HCT116 (cell line): Measurements from ENCODE around the gene KCNIP3. TPM values are rescaled to one million over a fixed set of nuclear protein-coding genes. Genes with fewer than 3 reads are reported as not detected.
A peak's percentile ranks its signal among the peaks of the same experiment; 100 is the strongest.

Source experiments
- ATAC-seq: fragments of 200-7000 bp; cut with Tn5 transposase; 2 replicates; pipeline ENCODE4 v1.9.1; 2020; ENCODE audit warnings: mild to moderate bottlenecking, moderate library complexity
- BruUV-seq: library from RNA; stranded (reverse); fragments of 400-500 nt; replicated peaks from 2 replicates; lab custom pipeline; 2021; lab: Mats Ljungman, UMichigan
- CTCF ChIA-PET: fragments of 300-600 bp; sonication (Branson Sonifier 250); formaldehyde crosslinking; loops from one replicate; lab custom pipeline; 2021; ENCODE audit warnings: antibody characterized with exemption; lab: Charles Lee
- POLR2A ChIA-PET: fragments of 300-600, 350-600 bp; sonication (Branson Sonifier 250); formaldehyde crosslinking; loops from one replicate; lab custom pipeline; 2021; ENCODE audit warnings: antibody characterized with exemption; lab: Charles Lee
- RAD21 ChIA-PET, 2 experiments: fragments of 300-600 bp; sonication (Branson Sonifier 250); formaldehyde crosslinking; loops; one replicate each; lab custom pipeline; 2023; ENCODE audit warnings: low total read pairs in 2 of 2; ENCODE audit not compliant: uncharacterized antibody in 2 of 2, unreplicated experiment in 2 of 2, low non-redundant PET in 1 of 2; lab: Charles Lee
- DNase-seq: peaks from one replicate; pipeline ENCODE4 v3.0.0-alpha.2; 2010; ENCODE audit warnings: low read depth, low spot score
- H2AFZ ChIP-seq: fragments of 200-600 bp; shearing (Covaris generic), sonication (generic); 2 replicates; pipeline ENCODE4 v1.6.1; 2017; ENCODE audit warnings: low read depth, mixed run types, mixed read lengths, antibody characterized with exemption, low read length; ENCODE audit not compliant: poor library complexity, severe bottlenecking
- H3K27ac ChIP-seq: 2 replicates; pipeline ENCODE4 v1.5.1; 2012; ENCODE audit warnings: low read depth, low read length
- H3K27me3 ChIP-seq: fragments of 200-600 bp; sonication (generic); 2 replicates; pipeline ENCODE4 v1.6.1; 2016; ENCODE audit warnings: mixed run types, low read length, mixed read lengths; ENCODE audit not compliant: insufficient read depth
- H3K36me3 ChIP-seq, 2 experiments: fragments of 200-500 bp in 1 of 2; fragments of 200-600 bp in 1 of 2; sonication (Bioruptor generic) in 1 of 2; sonication (generic) in 1 of 2; 2 replicates each; pipeline versions ENCODE4 v1.5.1 to v1.6.1; 2014 to 2016; ENCODE audit warnings: low read length in 2 of 2, inconsistent platforms in 1 of 2, mixed read lengths in 1 of 2, mixed run types in 1 of 2; ENCODE audit not compliant: insufficient read depth in 2 of 2, control insufficient read depth in 1 of 2
- H3K4me1 ChIP-seq, 2 experiments: fragments of 200-600 bp in 1 of 2; sonication (generic) in 1 of 2; 2 replicates each; pipeline versions ENCODE4 v1.5.1 to v1.6.1; 2012 to 2017; ENCODE audit warnings: low read length in 2 of 2, inconsistent platforms in 1 of 2, mild to moderate bottlenecking in 1 of 2, mixed read lengths in 1 of 2, mixed run types in 1 of 2, moderate library complexity in 1 of 2; ENCODE audit not compliant: insufficient read depth in 2 of 2, control insufficient read depth in 1 of 2
- H3K4me2 ChIP-seq: fragments of 200-600 bp; sonication (generic); 2 replicates; pipeline ENCODE4 v1.6.1; 2017; ENCODE audit warnings: mixed run types, low read length, mixed read lengths
- H3K4me3 ChIP-seq, 2 experiments: fragments of 200-600 bp in 1 of 2; sonication (generic) in 1 of 2; replicated peaks in 1 of 2; 2 replicates each; pipeline ENCODE4 v1.5.1; 2011 to 2016; ENCODE audit warnings: low read length in 2 of 2, control low read depth in 1 of 2, low read depth in 1 of 2, mild to moderate bottlenecking in 1 of 2, mixed read lengths in 1 of 2, mixed run types in 1 of 2
- H3K79me2 ChIP-seq: fragments of 200-600 bp; sonication (generic); 2 replicates; pipeline ENCODE4 v1.6.1; 2017; ENCODE audit warnings: mild to moderate bottlenecking, mixed run types, low read length, moderate library complexity, mixed read lengths; ENCODE audit not compliant: insufficient read depth
- H3K9ac ChIP-seq: fragments of 200-600 bp; sonication (generic); 2 replicates; pipeline ENCODE4 v1.6.1; 2016; ENCODE audit warnings: low read length, mixed read lengths
- H3K9me2 ChIP-seq: fragments of 200-600 bp; sonication (generic), shearing (Covaris generic); 2 replicates; pipeline ENCODE4 v1.6.1; 2017; ENCODE audit warnings: mixed run types, mild to moderate bottlenecking, moderate library complexity; ENCODE audit not compliant: insufficient read depth
- H3K9me3 ChIP-seq, 2 experiments: fragments of 200-500 bp in 1 of 2; fragments of 200-600 bp in 1 of 2; sonication (Bioruptor generic) in 1 of 2; sonication (generic) in 1 of 2; 2 replicates each; pipeline ENCODE4 v1.6.1; 2014 to 2017; ENCODE audit warnings: low read length in 2 of 2, mixed read lengths in 2 of 2, inconsistent platforms in 1 of 2, low read depth in 1 of 2, mild to moderate bottlenecking in 1 of 2, mixed run types in 1 of 2, moderate library complexity in 1 of 2; ENCODE audit not compliant: control insufficient read depth in 1 of 2, insufficient read depth in 1 of 2
- H4K20me1 ChIP-seq: fragments of 200-600 bp; sonication (generic), shearing (Covaris generic); 2 replicates; pipeline ENCODE4 v1.6.1; 2017; ENCODE audit warnings: mixed run types, mild to moderate bottlenecking, moderate library complexity; ENCODE audit not compliant: insufficient read depth
- ELF1 ChIP-seq: IDR thresholded peaks from 2 replicates; pipeline ENCODE4 v1.6.1; 2012; ENCODE audit warnings: low read depth, borderline replicate concordance
- POLR2A ChIP-seq: IDR thresholded peaks from 2 replicates; pipeline ENCODE4 v1.7.0; 2011; ENCODE audit warnings: borderline replicate concordance; ENCODE audit not compliant: insufficient read depth, insufficient read length; ENCODE audit errors: extremely low read depth
- POLR2AphosphoS5 ChIP-seq: IDR thresholded peaks from 2 replicates; pipeline ENCODE4 v1.6.1; 2011; ENCODE audit warnings: mild to moderate bottlenecking, low read depth, low read length, moderate library complexity
- TCF7L2 ChIP-seq: IDR thresholded peaks from 2 replicates; pipeline ENCODE4 v1.7.0; 2011; ENCODE audit warnings: borderline replicate concordance, inconsistent platforms; ENCODE audit not compliant: insufficient read depth, insufficient read length; ENCODE audit errors: extremely low read depth
- YY1 ChIP-seq: IDR thresholded peaks from 2 replicates; pipeline ENCODE4 v1.6.1; 2011; ENCODE audit warnings: low read length, low read depth, moderate library complexity, mild to moderate bottlenecking; ENCODE audit not compliant: insufficient replicate concordance; ENCODE audit errors: extremely low read depth
- intact Hi-C: fragments of 100-400 bp; cut with micrococcal nuclease; formaldehyde crosslinking; loops from 2 replicates; pipeline ENCODE4 v1.10.0; 2022
- total RNA-seq: library from RNA; stranded (reverse); gene quantifications from one replicate; pipeline ENCODE4 v1.2.1, GENCODE V29; 2021; ENCODE audit not compliant: unreplicated experiment
- TF ChIP-seq, protein P1 (sequence below): IDR thresholded peaks from 2 replicates; pipeline ENCODE4 v1.6.1; 2011; ENCODE audit warnings: mild to moderate bottlenecking, low read length, moderate library complexity; ENCODE audit not compliant: insufficient replicate concordance; ENCODE audit errors: extremely low read depth

The KCNIP3 gene
- total RNA-seq, 1 experiment from 2014 or later: 3.1 TPM

DNA sequence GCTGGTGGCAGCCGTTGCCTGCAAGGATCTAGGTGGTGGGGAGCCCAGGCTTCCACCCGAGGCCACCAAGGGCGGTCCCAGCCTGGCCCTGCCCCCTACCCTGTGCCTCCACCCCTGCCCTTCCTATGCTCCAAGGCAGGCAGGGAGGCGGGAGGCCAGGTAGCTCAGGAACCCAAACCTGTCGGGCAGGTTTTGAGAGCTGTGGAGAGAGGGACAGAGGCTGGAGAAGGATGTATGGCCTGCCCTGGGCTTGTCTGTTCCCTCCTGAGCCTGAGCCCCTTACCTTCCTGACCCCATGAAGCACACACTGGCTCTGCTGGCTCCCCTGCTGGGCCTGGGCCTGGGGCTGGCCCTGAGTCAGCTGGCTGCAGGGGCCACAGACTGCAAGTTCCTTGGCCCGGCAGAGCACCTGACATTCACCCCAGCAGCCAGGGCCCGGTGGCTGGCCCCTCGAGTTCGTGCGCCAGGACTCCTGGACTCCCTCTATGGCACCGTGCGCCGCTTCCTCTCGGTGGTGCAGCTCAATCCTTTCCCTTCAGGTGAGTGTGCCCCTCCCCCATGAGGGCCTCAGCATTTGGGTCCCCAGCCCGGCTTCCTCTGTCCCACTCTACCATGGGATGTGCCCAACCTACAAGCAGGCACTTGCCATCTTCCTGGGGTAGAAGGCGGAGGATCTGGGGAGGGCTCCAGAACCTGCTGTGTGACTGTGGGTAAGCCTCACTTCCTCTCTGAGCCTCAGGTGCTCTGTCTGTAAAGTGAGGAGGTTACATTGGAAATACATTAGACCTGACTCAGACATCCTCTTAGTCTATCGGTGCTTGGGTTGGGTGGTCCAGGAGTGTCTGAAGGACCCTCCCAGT lies 22.6 kb upstream of the KCNIP3 start, which contains the start of gene PROM2:
Gene PROM2 (plus strand): TSS at position 159 of the 860 bp plus-strand sequence. CDS start 137 bp downstream, at position 296.
- peak; percentile 47 for TF ChIP-seq YY1
- TF ChIP-seq POLR2AphosphoS5: peak; percentile 72
- TF ChIP-seq, protein P1, sequence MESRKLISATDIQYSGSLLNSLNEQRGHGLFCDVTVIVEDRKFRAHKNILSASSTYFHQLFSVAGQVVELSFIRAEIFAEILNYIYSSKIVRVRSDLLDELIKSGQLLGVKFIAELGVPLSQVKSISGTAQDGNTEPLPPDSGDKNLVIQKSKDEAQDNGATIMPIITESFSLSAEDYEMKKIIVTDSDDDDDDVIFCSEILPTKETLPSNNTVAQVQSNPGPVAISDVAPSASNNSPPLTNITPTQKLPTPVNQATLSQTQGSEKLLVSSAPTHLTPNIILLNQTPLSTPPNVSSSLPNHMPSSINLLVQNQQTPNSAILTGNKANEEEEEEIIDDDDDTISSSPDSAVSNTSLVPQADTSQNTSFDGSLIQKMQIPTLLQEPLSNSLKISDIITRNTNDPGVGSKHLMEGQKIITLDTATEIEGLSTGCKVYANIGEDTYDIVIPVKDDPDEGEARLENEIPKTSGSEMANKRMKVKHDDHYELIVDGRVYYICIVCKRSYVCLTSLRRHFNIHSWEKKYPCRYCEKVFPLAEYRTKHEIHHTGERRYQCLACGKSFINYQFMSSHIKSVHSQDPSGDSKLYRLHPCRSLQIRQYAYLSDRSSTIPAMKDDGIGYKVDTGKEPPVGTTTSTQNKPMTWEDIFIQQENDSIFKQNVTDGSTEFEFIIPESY: no peak
- no peak for TF ChIP-seq ELF1
- no peak for TF ChIP-seq POLR2A
- no peak for TF ChIP-seq TCF7L2
- H3K4me1 ChIP-seq: peaks cover 33 to 61% of the 10 kb centered on the region in 2 experiments
- peak within 1 kb of the TSS; percentile 26 for H2AFZ ChIP-seq
- no peaks in the 10 kb centered on the region for H3K9me2 ChIP-seq
- intact Hi-C loops: no loop called here
- no peaks in the 10 kb centered on the region for H3K36me3 ChIP-seq
- ChIA-PET CTCF (interaction anchor here (0.6 to 1.2 kb wide), 2 partner anchors 12 to 43 kb away, joined by 4 to 5 read pairs; no protein-coding TSS in a partner anchor), POLR2A (no interaction called here), RAD21 (no interaction called here)
- peak within 1 kb of the TSS; percentile 38 for H3K9ac ChIP-seq
- H3K27ac ChIP-seq: peak within 1 kb of the TSS; percentile 76
- peak within 1 kb of the TSS; percentile 13 to 44 for H3K4me3 ChIP-seq
- ATAC-seq: peak; percentile 80
- H3K4me2 ChIP-seq: peak within 1 kb of the TSS; percentile 78
- TSS peak; percentile 46 for BruUV-seq
- peak; percentile 27 for DNase-seq
- H3K27me3 ChIP-seq: no peaks in the 10 kb centered on the region
- no peaks in the 10 kb centered on the region for H3K9me3 ChIP-seq
- no peaks in the 10 kb centered on the region for H3K79me2 ChIP-seq
- no peaks in the 10 kb centered on the region for H4K20me1 ChIP-seq
